ENCODE measurements around the gene MEGF10. TPM values are rescaled to one million over a fixed set of nuclear protein-coding genes. Genes with fewer than 3 reads are reported as not detected.

Gene MEGF10
- total RNA-seq, 1 experiment from 2014 or later, result 1.1 TPM

DNA sequence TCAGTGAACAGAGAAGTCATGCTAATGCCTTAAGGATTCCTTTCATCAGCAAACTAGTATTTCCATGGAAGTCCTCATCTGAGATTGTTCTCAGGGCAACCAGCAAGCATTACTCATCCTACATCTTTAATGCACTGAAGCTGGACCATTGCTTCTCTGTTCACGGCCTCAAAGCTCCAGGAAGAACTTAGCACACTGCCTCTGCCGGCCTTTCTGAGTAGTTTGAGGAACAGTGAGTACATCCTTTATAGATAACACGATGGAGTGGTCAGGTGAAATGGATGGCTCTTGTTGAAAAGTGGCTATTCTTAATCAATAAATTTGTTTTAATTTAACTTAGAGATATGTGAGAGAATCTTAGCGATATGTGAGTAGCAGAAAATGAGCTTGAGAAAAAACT lies 35.8 kb downstream of the MEGF10 start:
- DNase-seq (ENCODE audit: low read depth), result no peak

DNA sequence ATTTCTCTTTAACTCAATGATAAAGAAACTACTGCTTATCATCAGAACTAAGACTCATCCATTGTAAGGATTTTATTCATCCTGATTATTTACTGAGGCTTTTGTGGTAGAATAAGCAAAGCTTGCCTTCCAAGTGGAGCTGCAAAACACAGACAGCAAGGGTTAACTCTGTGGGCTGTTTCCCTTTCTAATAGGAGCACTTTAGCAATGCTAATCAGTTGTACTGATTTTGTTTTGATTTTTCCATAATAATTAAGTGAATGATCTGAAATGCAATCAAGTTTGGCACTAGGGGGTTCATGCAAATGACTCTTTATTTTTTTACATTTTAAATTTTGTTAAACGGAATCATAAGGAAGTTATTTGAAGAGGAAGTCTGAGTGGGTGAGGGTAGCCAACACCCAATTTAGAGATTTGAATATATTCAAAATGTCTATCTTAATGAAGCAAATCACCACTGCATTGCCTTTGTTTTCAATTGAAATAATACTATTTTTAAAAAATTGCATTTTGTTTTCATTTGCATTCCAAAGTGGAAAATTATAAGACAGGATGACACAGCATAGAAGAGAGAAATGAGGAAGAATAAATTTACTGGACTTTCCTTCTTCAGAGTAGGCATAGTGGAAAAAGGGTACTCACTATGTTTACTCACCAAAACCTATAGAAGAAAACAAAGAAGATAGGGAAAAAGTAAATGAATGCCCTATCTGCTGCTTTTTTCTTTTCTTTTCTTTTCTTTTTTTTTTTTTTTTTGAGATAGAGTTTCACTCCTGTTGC lies 36.6 kb downstream of the MEGF10 start:
- DNase-seq (ENCODE audit: low read depth), result no peak

DNA sequence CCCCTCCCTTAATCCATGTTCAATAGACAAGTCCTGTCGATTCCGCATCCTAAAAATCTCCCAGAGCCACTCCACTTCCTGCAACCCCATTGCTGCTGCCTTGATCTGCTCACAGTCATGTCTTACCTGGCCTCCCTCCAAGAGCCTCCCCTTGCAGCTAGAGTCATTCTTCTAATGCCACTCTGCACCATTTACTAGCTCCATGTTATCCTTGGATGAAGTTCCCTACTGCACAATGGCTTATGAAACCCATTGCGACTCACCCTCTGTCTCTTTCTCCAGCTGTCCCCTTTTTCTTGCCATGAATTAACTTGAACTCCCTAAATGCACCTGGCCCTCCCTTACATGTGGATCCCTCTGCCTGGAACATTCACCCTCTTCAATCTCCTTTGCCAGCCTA lies 39.5 kb downstream of the MEGF10 start:
- DNase-seq (ENCODE audit: low read depth), result peak; percentile 15

DNA sequence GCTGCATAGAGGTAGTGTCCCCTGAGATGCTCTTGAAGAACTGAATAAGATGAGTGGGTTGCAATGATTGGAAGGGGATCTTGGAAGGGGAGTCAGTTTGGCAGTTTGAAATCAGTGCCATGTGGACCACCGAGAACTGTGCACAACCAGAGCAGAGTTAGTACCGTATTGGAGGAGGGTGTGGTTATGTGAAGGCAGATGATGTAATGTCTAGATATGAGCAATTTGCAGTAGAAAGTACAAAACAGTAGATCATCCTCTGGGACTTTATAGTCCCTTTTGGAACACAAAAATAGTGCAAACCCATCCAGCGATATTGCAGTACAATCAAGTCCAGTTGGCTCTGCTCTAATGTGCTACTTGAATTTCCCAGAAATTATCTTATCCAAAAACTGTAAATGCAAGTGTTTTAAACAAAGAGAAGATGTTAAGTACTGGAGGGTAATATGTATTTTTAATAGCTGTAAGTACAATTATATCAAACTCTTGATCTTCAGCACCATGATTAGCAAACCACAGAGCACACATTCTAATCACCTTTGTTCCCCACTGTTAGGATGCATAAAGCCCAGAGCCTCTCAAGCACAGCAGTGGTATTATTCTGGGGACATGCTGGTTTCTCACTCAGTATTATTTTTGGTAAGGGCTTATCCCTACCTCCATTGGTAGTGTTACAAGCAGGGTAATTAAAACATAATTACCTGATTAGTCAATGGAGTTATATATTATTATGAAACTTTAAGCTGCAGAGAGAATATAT lies 41.5 kb downstream of the MEGF10 start:
- DNase-seq (ENCODE audit: low read depth), result no peak

DNA sequence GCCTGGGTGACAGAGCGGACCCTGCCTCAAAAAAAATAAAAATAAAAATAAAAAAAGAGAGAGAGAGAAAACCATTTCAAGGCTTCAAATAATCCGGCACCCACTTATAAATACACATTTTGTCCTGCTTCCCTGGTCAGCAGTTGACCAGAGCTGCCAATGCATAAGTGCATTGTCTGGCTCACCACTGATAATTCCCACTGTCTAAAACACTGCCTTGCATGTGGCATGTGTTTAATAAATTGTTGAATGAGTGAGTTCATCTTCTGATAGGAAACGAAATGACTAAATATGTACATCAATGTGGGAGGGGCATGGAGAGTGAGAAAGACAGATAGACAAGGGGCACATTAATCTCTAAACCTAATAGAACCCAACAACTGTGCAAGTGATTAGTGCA lies 42.9 kb downstream of the MEGF10 start:
- no peak for DNase-seq (ENCODE audit: low read depth)

DNA sequence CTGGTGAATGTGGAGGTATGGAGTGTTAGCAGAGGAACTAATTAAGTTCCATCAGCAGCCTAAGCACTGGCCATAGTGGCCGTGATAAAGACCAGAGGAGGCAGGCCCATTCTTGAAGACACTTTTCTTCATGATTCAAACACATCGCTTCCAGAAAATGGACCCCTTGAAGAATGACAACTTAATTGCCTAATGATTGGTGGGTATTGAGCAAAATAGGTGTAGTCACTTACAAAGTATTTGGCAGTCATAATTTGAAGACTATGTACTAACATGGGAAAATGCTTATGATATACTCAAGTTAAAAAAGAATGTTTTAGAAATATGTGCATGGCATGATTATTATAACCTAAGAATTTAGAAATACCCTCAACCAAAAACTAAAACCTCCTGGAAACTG lies 44.8 kb downstream of the MEGF10 start:
- DNase-seq (ENCODE audit: low read depth), result no peak

DNA sequence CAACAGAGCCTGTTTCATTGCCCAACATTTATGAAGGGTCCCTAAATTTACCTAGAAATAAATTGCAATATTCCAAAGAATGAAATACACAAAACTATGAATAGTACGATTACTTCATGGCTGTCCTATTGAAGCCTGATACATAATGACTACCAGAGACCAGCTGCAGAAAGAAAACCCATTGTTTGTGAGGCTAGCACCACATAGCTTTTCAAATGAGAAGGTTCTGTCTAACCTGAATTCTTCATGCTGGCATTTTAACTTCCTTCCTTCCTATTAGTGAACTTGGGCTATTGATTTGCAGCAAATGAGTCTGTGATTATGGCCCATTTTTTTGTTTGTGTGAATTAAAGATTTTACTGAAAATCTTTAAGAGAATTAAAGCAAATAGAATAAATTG lies 47.3 kb downstream of the MEGF10 start:
- DNase-seq (ENCODE audit: low read depth), result no peak

DNA sequence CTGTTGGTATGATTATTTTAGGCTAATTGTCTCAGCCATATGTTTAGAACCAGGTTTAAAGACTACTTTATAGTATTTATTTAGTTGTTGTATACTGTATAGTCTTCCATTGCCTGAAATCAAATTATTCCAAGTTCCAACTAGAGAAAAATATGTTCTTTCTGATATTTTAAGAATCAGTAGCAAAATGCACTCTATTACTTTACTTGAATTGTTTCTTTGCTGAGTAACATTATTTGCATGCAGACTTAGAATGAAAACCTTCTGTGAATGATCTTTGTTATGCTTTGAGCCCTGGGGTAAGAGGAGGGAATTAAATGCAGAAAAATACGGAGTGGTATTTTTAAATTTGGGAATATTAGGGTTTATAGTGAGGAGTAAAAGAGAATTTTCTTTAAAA lies 47.9 kb downstream of the MEGF10 start:
- no peak for DNase-seq (ENCODE audit: low read depth)

DNA sequence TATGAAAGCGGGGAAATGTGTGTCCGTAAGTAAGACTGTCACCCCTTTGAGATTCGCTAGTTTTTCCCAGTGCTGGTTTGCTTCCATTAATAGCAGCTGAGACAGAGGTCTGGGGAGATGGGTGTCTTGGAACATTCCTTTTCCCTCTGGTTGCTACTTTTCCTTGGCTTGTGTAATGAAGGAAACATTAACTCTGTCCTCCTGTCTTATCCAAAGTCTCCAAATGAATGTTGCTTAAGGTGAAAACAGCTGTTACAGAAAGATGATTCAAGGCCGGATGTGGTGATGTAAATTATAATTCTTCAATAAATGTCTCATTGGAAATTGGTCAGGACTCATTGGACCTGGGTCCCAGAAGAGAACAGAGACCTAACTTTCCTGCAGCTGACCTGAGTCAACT lies 50.0 kb downstream of the MEGF10 start:
- DNase-seq (ENCODE audit: low read depth), result no peak

DNA sequence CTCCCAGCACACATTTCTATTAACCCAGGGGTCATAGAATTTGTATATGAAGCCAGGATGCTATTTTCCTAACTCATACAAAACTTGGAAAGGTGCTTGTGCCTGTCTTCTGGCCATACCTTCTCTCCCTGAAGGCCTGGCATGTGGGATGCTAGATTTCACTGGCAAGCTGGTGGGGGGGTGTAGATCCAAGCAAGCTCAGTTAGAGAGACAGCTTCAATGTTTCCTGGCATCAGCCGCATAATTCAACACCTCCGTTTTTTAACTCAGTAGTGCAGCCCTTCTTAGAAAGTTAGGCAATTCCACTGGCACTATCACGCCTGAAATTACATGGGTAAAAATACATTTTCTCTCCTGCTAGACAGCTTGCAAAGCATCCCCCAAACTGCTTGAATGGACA lies 51.8 kb downstream of the MEGF10 start:
- no peak for DNase-seq (ENCODE audit: low read depth)

DNA sequence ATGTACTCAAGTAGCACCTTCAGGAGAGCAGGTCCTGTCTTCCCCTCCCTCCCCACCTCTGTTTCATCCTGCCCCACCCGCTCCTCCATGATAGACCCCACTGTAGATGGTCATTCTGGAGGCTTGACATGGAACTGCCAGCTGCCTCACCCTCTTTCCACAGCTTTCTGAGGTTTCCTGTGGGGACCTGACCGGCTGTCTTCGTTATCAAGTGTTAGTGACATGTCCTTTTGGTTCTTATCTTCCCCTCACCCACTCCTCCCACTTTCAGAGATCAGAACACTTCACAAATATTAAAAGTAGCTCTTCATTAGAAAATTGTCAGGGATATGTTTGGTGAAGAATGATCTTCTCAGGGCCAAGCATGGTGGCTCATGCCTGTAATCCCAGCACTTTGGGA lies 52.7 kb downstream of the MEGF10 start:
- no peak for DNase-seq (ENCODE audit: low read depth)

DNA sequence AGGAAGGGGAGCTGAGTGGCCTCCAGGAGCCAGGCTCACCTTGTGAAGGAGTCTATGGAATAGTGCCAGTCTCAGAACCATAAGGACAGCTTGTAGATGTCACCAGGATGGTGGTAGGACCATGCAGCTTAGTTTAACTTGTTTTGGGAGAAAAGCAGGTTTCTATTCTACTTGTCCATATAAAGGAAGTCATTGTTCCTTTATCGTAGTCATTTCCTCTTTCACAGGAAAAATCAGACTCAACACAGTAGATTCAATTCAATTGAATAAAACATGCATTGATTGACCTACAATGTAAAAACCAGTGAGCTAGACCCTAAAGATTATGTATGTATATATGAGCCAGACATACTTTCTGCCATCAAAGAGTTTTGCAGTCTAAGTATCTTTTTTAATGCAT lies 53.3 kb downstream of the MEGF10 start:
- DNase-seq (ENCODE audit: low read depth), result peak; percentile 22

DNA sequence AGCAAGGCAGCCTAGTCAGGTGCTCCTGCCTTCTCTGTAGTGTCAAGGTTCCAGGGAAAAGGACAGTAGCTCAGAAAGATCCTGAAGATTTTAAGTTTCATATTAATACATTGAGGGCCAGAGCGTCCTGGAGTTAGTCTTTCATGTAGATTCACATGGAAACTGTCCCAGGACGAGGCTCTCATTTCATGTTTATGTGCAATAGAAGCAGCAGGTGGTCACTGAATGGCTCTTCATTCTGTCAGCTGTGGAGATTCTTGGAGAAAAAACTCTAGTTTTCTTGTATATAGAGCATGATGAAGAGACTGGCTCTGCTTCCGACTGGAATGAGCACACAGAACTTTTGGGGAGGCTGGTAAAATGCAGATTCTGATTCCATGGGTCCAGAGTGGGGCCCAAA lies 54.3 kb downstream of the MEGF10 start:
- no peak for DNase-seq (ENCODE audit: low read depth)

DNA sequence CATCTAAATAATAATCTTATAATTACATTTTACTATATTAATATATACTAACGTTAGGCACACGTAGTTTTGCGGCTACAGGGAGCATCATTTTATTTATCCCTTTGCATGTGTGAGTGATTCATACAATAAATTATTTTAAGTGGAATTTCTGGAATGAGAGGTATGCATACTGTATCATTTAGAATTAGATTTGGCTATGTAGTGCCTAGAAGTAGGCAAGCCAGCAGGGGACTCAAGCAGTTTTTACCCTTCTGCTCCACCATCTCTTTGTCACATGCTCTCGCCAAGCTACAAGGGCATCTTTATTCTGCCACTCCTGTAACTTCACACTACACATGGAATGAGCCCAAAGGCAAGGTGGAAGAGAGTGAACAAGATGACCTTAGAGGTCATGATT lies 60.8 kb downstream of the MEGF10 start:
- peak; percentile 8 for DNase-seq (ENCODE audit: low read depth)

DNA sequence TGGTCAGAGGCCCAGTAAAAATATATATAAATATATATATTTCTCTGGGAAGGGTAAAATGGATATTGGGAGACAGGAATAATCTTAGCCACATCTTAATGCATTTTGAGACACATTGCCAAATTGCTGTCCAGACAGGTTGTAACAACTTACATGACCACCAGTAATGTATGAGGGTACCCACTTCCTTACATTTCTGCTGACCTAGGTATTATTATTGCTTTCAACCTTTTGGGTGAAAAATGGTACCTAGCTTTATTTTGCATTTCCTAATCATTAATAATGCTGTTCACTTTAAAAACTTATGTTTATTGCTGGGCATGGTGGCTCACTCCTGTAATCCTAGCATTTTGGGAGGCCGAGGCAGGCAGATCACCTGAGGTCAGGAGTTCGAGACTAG lies 61.5 kb downstream of the MEGF10 start:
- DNase-seq (ENCODE audit: low read depth), result no peak

DNA sequence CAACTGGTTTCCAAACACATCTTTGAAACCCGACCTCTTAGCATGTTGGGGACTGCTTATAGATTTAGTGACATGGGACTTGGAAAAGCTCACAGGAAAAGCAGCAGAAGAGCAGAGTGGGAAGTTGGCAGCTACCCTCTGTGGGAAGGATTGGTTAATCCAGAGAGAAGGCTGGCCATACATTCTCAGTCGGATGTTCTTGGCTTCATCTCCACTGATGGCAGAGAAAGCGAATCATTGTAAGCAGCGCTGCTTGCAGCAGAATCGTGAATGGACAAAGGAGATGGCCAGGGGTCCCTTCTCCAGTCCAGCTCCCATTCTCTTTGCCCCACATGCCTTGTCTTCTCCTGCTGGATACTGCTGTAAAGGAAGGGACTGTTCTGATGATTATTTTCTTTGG lies 62.7 kb downstream of the MEGF10 start:
- DNase-seq (ENCODE audit: low read depth), result no peak

DNA sequence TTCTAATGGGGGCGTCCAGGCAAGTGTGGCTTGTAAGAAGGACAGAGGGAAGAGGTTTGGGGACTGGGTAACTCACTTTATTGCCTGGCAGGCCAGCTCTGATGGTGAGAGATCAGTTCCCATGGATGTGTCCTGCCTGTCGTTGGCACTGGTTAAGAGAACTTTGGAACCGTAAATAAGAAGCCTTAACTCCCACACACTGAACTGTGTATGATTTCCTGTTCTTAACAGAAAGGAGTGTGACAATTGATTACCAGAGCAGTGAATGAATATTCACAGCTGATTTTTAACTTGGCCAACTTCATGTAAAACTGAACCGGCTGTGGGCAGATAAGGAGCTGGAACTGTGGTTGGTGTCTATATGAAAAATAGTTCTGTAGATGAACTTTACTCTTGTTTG lies 63.2 kb downstream of the MEGF10 start:
- DNase-seq (ENCODE audit: low read depth), result no peak

DNA sequence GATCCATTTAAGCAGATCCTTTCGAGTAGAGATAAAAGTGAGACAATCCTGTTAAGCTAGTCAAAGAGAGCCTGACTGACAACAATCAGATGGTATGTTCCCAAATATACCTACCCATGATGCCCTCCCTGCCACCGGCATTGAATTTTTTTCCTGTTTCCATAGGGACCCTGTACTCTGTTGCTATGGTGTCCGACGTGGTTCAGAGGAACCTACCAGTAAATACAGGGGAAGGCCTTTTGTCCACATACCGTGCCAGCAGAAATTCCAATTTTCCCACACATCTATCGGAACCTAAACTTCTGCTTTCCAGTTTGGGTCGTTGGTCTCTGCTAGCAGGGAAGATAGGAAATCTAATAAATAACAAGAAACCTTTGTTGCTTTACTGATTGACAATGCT lies 64.7 kb downstream of the MEGF10 start:
- no peak for DNase-seq (ENCODE audit: low read depth)

DNA sequence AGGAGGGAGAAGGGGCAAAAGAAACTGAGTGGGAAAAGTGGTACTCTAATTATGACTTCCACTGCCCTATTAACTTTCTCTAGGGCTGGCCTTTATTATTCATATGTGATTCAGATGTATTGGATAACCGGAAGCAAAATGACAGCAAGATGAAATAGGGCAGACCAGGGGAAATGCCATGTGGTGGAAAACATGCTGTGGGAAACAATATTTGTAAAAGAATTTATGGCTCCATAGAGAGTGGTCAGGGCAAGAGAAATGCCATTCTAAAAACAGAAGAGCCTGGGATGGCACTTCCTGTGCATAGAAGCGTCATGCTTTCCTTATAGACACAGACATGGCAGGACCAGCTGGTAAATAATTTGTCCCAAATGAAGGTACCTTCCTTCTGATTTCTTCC lies 67.7 kb downstream of the MEGF10 start:
- peak; percentile 77 for DNase-seq (ENCODE audit: low read depth)

DNA sequence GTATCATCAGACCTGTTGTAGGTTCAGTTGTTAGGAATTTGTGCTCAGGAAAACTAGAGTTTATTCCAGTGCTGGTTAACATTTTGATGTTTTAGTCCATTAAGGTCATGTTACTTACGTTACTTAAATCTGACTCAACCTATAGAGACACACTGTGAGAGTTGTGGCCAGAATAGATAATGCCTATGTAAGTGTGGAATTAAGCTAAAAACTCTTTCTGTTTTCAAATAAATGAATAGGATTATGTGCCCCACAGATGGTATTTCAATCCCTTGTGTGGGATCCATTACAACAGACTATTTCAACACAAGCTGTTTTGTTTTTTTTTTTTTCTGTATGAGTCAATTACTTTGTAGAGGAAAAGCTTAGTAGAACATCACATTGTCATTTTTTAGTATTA lies 68.1 kb downstream of the MEGF10 start:
- peak; percentile 27 for DNase-seq (ENCODE audit: low read depth)

DNA sequence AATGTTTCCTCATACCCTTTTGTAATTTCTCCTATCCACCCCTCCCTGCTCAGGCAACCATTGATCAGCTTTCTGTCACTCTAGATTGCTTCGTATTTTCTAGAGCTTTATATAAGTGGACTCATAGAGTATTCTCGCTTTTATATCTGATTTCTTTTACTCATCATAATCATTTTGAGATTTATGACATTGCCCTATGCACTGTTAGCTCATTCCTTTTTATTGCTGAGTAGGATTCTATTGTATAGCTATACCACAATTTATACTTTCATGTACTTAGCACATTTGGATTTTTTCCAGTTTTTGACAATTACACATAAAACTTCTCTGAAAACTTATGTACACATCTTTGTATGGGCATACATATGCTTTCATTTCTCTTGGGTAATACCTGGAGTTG lies 68.9 kb downstream of the MEGF10 start:
- no peak for DNase-seq (ENCODE audit: low read depth)

DNA sequence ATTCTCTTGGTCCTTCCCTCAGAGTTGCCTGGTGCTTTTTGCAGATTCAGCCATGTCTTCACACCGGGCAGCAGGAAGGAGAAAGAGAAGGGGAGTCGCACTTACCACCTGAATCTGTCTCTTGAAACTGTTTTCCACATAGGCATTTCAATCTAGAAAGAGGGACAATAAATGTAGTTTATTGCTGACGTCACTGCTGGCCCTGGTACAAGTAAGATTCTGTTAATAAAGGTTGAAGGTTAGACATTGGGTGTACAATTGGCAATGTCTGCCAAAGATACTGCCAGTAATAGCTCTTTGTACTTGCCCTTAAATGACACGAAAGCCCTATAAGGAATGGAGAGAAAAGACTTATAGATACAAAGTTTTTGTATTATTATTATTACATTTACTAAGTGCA lies 72.8 kb downstream of the MEGF10 start:
- no peak for DNase-seq (ENCODE audit: low read depth)

DNA sequence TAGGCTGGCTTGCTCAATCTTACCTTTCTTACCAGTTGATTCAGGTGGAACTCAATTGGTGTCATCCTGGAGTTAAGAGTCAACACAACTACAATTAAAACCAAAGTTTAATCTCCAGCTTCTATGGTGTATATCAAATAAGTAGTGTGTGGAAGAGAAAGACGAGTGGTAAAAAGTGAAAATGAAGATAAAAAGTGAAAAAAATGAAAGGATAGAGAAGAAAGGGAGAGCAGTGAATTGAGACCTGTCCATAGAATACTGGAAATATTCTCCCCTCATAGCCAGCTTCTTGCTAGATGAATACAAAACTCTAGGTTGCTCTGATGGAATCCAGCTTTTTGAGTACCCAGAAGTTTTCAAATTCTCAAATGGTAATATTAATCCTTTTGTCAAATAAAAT lies 76.4 kb downstream of the MEGF10 start:
- DNase-seq (ENCODE audit: low read depth), result no peak

Measured in HT1080 (cell line).